Measurements from ENCODE around the gene NAALADL1.

The NAALADL1 gene

DNA sequence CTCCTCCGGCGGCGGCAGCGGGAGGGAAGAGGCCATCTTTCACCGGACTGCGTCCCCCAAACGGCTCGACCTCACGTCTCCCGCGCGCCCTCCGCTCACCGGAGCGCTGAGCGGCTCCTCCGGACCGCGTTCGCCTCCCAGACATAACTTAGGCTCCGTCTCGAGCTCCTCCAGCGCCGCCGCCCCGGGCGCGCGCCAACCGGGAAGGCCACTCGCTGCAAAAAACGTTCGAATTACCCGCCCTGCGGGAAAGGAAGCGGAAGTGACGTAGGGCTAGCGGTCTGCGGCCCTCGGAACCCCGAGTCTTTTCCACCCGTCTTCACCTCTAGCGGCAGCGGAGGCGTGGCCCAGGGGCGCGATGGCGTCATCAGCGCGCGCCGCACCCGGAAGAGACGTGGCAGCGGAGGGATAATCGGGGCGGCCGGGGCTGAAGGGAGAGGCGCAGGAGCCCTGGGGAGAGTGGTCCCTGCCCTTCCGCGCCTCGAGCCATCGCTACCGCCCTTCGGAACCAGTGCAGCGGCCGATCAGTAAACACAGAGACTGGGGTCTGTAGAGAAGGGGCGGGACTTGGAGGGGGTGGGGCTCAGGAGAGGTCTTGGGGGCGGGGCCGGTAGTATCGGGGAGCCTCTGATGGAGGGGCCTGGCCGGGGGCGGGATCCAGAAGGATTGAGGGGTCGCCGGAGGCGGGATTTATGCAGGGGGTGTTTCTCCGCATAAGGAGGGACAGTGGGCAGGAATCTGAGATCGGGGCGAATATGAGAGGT is 25.7 kb upstream of the NAALADL1 start, which contains the start of the genes CDCA5 and ZFPL1:
Gene CDCA5 (minus strand): TSS at position 207 of the 764 bp plus-strand sequence. CDS start 62 bp downstream, at position 145.
Gene ZFPL1 (plus strand): TSS at position 389 of the 764 bp plus-strand sequence. CDS start 477 bp downstream, outside the sequence.
- peak within 1 kb of the TSS; percentile 88 to 94 (median 89) for H3K4me3 ChIP-seq (ENCODE audit: low read depth in 1 of 5, low read length in 5 of 5)

DNA sequence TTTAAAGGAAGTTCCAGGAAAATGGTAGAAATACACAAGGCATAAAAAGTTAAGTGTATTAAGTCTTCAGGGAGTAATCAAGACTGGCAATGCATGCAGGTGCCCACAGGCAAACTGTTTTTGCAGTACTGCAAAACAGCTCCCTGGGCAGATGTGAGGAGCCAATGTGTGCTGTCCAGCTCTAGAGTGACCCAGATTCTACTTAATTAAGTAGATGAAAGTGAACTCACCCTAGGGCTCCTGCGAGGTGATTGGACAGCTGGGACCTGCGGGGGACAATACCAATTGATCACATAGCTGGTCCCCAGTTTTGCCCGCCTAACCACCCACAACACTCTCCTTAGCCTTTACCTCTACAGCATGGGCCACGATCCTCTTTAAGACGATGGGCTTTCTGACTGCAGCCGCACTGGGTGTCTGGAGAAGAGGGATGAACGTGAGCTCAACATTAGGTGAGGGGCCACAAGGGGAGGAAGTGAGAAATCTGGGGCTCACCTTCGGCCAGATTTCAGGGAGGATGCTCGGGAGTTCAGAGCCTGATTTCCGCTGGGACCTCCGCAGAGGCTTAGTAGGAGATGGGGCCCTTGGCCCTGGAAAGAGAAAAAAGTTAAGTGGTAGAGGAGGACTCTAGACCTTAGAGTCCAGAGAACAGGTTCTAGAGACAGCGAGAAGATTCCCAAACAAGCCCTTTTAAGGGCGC is 24.9 kb upstream of the NAALADL1 start:
- Histone ChIP-seq H3K9ac (ENCODE audit: low read length in 5 of 5) (peak overlapping the region in 4 of 5 donors; percentile 71 to 91 (median 82)), H3K4me3 (ENCODE audit: low read depth in 1 of 5, low read length in 5 of 5) (peak overlapping the region; percentile 25 to 90 (median 88)), H3K9me3 (ENCODE audit: control insufficient read depth in 5 of 5, low read length in 5 of 5) (no peaks in the 10 kb centered on the region), H3K4me1 (ENCODE audit: control insufficient read depth in 5 of 5, insufficient read depth in 5 of 5, low read length in 5 of 5) (peaks cover 6 to 22% (median 18%) of the 10 kb centered on the region in 5 donors), H3K36me3 (ENCODE audit: control insufficient read depth in 5 of 5, insufficient read depth in 5 of 5, low read length in 5 of 5) (peaks cover 4 to 32% (median 30%) of the 10 kb centered on the region in 5 donors), H3K27me3 (ENCODE audit: control insufficient read depth in 5 of 5, insufficient read depth in 4 of 5, low read length in 5 of 5) (no peaks in the 10 kb centered on the region), H3K27ac (ENCODE audit: low read depth, low read length) (peak overlapping the region; percentile 78)

More for the DNA sequence above, 25.7 kb upstream of the NAALADL1 start, which contains the start of the genes CDCA5 and ZFPL1:
- Histone ChIP-seq H3K36me3 (ENCODE audit: control insufficient read depth in 5 of 5, insufficient read depth in 5 of 5, low read length in 5 of 5) (peaks cover 4 to 39% (median 38%) of the 10 kb centered on the region in 5 donors), H3K27ac (ENCODE audit: low read depth, low read length) (peak within 1 kb of the TSS; percentile 78), H3K9ac (ENCODE audit: low read length in 5 of 5) (peak within 1 kb of the TSS; percentile 68 to 91 (median 85)), H3K4me1 (ENCODE audit: control insufficient read depth in 5 of 5, insufficient read depth in 5 of 5, low read length in 5 of 5) (peaks cover 6 to 22% (median 18%) of the 10 kb centered on the region in 5 donors), H3K9me3 (ENCODE audit: control insufficient read depth in 5 of 5, low read length in 5 of 5) (no peaks in the 10 kb centered on the region), H3K27me3 (ENCODE audit: control insufficient read depth in 5 of 5, insufficient read depth in 4 of 5, low read length in 5 of 5) (no peaks in the 10 kb centered on the region)

DNA sequence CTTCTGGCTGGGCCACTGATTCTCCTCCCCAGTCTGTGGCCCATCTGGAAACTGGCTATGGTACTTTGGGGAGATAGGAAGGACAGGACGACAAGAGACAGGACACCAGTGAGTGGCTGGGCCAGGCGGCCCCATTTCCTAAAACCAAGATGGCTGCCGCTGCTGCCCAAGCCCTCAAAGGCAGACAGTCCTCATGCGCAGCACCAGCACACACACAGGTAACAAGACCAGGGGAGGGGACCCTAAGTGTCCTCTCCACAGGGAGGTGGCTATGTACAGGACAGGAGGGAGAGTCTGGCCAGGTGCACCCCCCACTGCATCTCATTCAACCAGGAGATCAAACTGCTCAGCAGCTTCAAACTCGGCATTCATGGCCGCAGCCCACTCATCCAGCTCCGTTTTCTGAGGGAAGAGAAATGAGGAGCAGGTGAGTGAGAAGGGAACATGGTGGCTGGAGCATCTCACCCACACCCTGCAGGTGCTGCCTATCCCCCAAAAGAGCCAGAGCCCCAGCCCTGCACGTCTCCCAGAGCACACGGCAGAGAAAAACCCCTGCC is 20.5 kb upstream of the NAALADL1 start:
- Histone ChIP-seq H3K27ac (ENCODE audit: low read depth, low read length) (no peak overlapping the region), H3K4me3 (ENCODE audit: low read depth in 1 of 5, low read length in 5 of 5) (no peak overlapping the region), H3K4me1 (ENCODE audit: control insufficient read depth in 5 of 5, insufficient read depth in 5 of 5, low read length in 5 of 5) (peaks cover 0 to 8% (median 6%) of the 10 kb centered on the region in 5 donors), H3K9me3 (ENCODE audit: control insufficient read depth in 5 of 5, low read length in 5 of 5) (no peaks in the 10 kb centered on the region), H3K36me3 (ENCODE audit: control insufficient read depth in 5 of 5, insufficient read depth in 5 of 5, low read length in 5 of 5) (no peaks in the 10 kb centered on the region), H3K27me3 (ENCODE audit: control insufficient read depth in 5 of 5, insufficient read depth in 4 of 5, low read length in 5 of 5) (no peaks in the 10 kb centered on the region), H3K9ac (ENCODE audit: low read length in 5 of 5) (no peak overlapping the region)

DNA sequence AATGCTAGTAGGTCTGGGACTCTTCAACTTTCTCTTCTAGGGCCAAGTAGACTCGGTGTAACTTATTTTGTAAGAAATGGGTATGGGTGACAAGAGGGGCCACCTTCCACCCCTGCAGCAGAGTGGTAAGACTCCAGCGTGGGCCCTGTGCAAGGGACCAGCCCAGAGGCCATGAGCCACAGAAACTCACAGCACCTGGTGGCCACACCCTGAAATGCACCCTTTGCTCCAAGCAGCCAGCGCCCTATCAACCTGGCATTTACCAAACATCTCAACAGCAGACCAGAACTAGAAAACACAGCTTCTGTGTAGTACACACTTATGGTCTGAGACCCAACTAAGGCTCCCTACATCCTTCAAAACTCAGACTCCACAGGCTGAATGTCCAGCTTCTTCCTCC is 19.8 kb upstream of the NAALADL1 start:
- Histone ChIP-seq H3K9ac (ENCODE audit: low read length in 5 of 5) (no peak overlapping the region), H3K36me3 (ENCODE audit: control insufficient read depth in 5 of 5, insufficient read depth in 5 of 5, low read length in 5 of 5) (no peaks in the 10 kb centered on the region), H3K9me3 (ENCODE audit: control insufficient read depth in 5 of 5, low read length in 5 of 5) (no peaks in the 10 kb centered on the region), H3K4me1 (ENCODE audit: control insufficient read depth in 5 of 5, insufficient read depth in 5 of 5, low read length in 5 of 5) (peaks cover 0 to under 1% (median under 1%) of the 10 kb centered on the region in 5 donors), H3K27ac (ENCODE audit: low read depth, low read length) (no peak overlapping the region), H3K27me3 (ENCODE audit: control insufficient read depth in 5 of 5, insufficient read depth in 4 of 5, low read length in 5 of 5) (no peaks in the 10 kb centered on the region), H3K4me3 (ENCODE audit: low read depth in 1 of 5, low read length in 5 of 5) (no peak overlapping the region)

DNA sequence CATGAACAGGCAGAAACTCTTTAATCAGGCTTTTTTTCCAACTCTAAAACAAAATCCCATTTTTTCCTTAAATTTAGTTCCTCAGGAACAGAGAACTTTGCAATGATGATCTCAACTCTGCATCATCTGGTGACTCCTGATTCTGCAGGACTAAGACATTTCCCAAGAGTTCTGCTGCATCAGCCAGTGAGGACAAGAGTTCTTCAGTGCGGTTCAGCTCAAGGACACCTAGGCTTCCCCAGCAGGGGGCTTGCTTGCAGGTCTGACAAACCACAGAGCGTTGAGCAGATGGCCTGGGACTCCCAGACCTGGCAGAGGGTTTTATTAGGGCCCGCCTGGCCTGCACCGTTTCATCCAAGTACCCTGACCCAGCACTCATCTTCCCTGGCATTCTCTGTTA is 19.1 kb upstream of the NAALADL1 start:
- no peak overlapping the region for H3K9ac ChIP-seq (ENCODE audit: low read length in 5 of 5)
- no peaks in the 10 kb centered on the region for H3K9me3 ChIP-seq (ENCODE audit: control insufficient read depth in 5 of 5, low read length in 5 of 5)
- no peaks in the 10 kb centered on the region for H3K27me3 ChIP-seq (ENCODE audit: control insufficient read depth in 5 of 5, insufficient read depth in 4 of 5, low read length in 5 of 5)
- no peaks in the 10 kb centered on the region for H3K4me1 ChIP-seq (ENCODE audit: control insufficient read depth in 5 of 5, insufficient read depth in 5 of 5, low read length in 5 of 5)
- no peaks in the 10 kb centered on the region for H3K36me3 ChIP-seq (ENCODE audit: control insufficient read depth in 5 of 5, insufficient read depth in 5 of 5, low read length in 5 of 5)
- H3K4me3 ChIP-seq (ENCODE audit: low read depth in 1 of 5, low read length in 5 of 5) = no peak overlapping the region
- H3K27ac ChIP-seq (ENCODE audit: low read depth, low read length) = no peak overlapping the region

DNA sequence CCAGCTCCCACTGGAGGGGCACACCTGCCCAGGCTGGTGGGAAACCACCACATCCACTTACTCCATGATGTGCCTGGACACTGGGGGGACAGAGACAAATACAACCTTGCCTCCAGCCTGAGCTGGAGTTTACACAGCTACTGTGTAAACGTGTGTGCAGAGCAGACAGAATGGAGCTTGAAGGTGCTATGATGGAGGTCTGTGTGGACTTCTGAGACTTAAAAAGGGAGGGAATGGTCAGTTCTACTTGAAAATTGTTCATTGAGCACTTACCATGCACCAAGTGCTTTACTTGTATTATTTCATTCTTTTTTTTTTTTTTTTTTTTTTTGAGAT is 14.2 kb upstream of the NAALADL1 start:
- Histone ChIP-seq H3K9me3 (ENCODE audit: control insufficient read depth in 5 of 5, low read length in 5 of 5) (no peaks in the 10 kb centered on the region), H3K36me3 (ENCODE audit: control insufficient read depth in 5 of 5, insufficient read depth in 5 of 5, low read length in 5 of 5) (no peaks in the 10 kb centered on the region), H3K4me3 (ENCODE audit: low read depth in 1 of 5, low read length in 5 of 5) (no peak overlapping the region), H3K27ac (ENCODE audit: low read depth, low read length) (no peak overlapping the region), H3K9ac (ENCODE audit: low read length in 5 of 5) (no peak overlapping the region), H3K4me1 (ENCODE audit: control insufficient read depth in 5 of 5, insufficient read depth in 5 of 5, low read length in 5 of 5) (no peaks in the 10 kb centered on the region), H3K27me3 (ENCODE audit: control insufficient read depth in 5 of 5, insufficient read depth in 4 of 5, low read length in 5 of 5) (no peaks in the 10 kb centered on the region)

DNA sequence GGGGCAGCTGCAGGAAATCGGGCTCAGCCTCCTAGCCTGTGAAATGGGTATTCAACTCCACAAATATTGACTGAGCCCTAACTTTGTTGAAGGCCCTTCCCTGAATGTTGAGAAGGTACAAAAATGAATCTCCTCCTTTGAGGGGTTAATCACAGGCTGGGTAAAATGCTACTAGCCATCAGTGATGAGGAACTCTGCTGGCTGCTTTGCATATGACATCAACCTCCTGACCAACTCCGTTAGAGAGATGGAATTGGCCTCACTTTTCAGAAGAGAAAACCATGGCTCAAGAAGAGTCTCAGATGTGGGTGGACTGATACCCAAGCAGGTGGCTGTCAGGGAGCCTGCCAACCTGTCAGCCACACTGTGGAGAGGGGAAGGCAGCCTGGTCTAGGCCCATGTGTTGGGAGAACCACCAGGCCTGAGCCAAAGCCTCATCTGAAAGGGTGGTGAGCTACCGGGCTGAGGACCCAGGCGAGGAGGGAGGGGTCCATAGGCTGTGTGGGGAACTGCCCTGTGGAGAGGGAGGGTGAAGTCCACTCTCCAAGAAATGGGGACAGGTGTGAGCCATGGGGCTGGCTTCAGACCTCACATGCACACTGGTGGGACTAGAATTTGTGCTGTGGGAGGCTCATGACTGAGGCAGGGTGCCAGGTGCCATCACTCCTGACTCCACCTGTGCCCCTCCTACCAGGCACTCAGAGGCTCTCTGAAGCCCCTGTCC is 13.7 kb upstream of the NAALADL1 start:
- Histone ChIP-seq H3K27me3 (ENCODE audit: control insufficient read depth in 5 of 5, insufficient read depth in 4 of 5, low read length in 5 of 5) (peaks cover 0 to 2% (median 0%) of the 10 kb centered on the region in 5 donors), H3K4me3 (ENCODE audit: low read depth in 1 of 5, low read length in 5 of 5) (no peak overlapping the region), H3K27ac (ENCODE audit: low read depth, low read length) (no peak overlapping the region), H3K9ac (ENCODE audit: low read length in 5 of 5) (no peak overlapping the region), H3K4me1 (ENCODE audit: control insufficient read depth in 5 of 5, insufficient read depth in 5 of 5, low read length in 5 of 5) (no peaks in the 10 kb centered on the region), H3K9me3 (ENCODE audit: control insufficient read depth in 5 of 5, low read length in 5 of 5) (no peaks in the 10 kb centered on the region), H3K36me3 (ENCODE audit: control insufficient read depth in 5 of 5, insufficient read depth in 5 of 5, low read length in 5 of 5) (no peaks in the 10 kb centered on the region)

DNA sequence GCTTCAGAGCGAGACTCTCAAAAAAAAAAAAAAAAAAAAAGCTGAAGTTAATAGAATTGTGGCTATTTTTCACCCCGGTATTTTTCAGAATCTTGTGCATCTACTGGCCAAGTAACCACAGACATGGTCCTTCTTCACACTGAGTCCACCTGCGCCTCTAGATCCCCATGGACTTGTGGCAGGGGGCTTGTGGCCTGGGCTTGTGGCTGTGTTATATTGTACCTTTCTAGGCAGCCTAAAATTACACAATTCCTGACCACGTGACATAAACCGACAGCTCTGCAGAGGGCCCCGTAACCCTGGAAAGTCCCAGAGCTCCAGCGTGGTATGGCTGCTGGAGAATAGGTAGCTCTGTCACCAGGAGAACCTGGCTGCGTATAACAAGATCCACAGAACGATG is 10.9 kb upstream of the NAALADL1 start:
- no peak overlapping the region for H3K9ac ChIP-seq (ENCODE audit: low read length in 5 of 5)
- H3K36me3 ChIP-seq (ENCODE audit: control insufficient read depth in 5 of 5, insufficient read depth in 5 of 5, low read length in 5 of 5) = no peaks in the 10 kb centered on the region
- H3K4me1 ChIP-seq (ENCODE audit: control insufficient read depth in 5 of 5, insufficient read depth in 5 of 5, low read length in 5 of 5) = no peaks in the 10 kb centered on the region
- no peaks in the 10 kb centered on the region for H3K9me3 ChIP-seq (ENCODE audit: control insufficient read depth in 5 of 5, low read length in 5 of 5)
- no peak overlapping the region for H3K4me3 ChIP-seq (ENCODE audit: low read depth in 1 of 5, low read length in 5 of 5)
- H3K27me3 ChIP-seq (ENCODE audit: control insufficient read depth in 5 of 5, insufficient read depth in 4 of 5, low read length in 5 of 5) = peaks cover 0 to 7% (median 0%) of the 10 kb centered on the region in 5 donors
- no peak overlapping the region for H3K27ac ChIP-seq (ENCODE audit: low read depth, low read length)

DNA sequence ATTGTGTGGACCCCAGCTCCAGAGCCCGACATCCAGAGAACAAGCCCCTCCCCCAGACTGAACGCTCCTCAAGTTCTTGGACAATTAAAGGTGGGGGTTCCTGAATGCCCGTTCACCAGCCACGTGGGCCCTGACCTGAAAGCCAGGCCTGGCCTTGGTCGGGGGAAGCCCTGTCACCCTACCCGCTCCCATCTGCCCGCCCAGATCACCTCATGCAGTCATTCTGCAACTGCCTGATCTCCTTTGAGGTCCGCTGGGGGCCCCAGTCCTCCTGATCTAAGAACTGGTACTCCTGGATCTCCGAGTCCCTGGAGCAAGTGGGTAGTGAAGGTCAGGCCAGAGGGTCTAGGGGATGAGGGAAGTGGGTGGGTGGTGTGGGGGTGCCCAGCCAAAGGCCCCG is 9.1 kb upstream of the NAALADL1 start:
- peaks cover 0 to 11% (median 2%) of the 10 kb centered on the region in 5 donors for H3K27me3 ChIP-seq (ENCODE audit: control insufficient read depth in 5 of 5, insufficient read depth in 4 of 5, low read length in 5 of 5)
- no peaks in the 10 kb centered on the region for H3K4me1 ChIP-seq (ENCODE audit: control insufficient read depth in 5 of 5, insufficient read depth in 5 of 5, low read length in 5 of 5)
- H3K36me3 ChIP-seq (ENCODE audit: control insufficient read depth in 5 of 5, insufficient read depth in 5 of 5, low read length in 5 of 5) = no peaks in the 10 kb centered on the region
- no peak overlapping the region for H3K27ac ChIP-seq (ENCODE audit: low read depth, low read length)
- no peaks in the 10 kb centered on the region for H3K9me3 ChIP-seq (ENCODE audit: control insufficient read depth in 5 of 5, low read length in 5 of 5)
- H3K4me3 ChIP-seq (ENCODE audit: low read depth in 1 of 5, low read length in 5 of 5) = no peak overlapping the region
- no peak overlapping the region for H3K9ac ChIP-seq (ENCODE audit: low read length in 5 of 5)

Measured in subcutaneous abdominal adipose tissue (tissue), 5 donors.